ENCODE data around the gene HSPA1B. TPM values are rescaled to one million over a fixed set of nuclear protein-coding genes. Genes with fewer than 3 reads are reported as not detected.

HSPA1B gene
- total and polyA plus RNA-seq, 2 experiments from 2014 or later, result 111 to 172 TPM

DNA sequence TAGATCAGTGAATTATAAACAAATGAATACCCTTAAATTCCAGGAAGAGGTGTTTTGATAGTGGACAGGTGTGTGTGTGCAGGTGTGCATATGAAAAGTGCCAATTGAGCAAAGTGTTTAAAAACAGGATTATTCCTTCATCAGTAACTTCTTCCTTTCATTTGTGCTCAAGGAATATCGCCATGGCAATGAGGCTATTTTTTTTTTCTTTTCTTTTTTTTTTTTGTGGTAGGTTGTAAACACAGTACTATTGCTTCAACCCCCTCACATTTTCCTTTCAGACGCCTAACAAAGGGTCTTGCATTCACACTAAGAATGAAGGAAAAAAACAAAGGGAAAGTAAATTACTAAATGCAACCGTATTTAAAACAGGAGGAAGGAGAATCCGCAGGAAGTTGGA lies 2.0 kb upstream of the HSPA1B start:
- Histone ChIP-seq H3K4me3 (no peak overlapping the region), H3K79me2 (peaks cover 19% of the 10 kb centered on the region), H3K4me2 (peak overlapping the region; percentile 76), H3K9me3 (ENCODE audit: low read depth) (no peaks in the 10 kb centered on the region), H4K20me1 (ENCODE audit: insufficient read depth, poor library complexity, severe bottlenecking) (no peaks in the 10 kb centered on the region), H3K27ac (peak overlapping the region; percentile 91), H3K9me2 (replicated peaks; ENCODE audit: insufficient read depth) (no peaks in the 10 kb centered on the region), H2AFZ (no peak overlapping the region), H3K27me3 (no peaks in the 10 kb centered on the region), H3K4me1 (ENCODE audit: insufficient read depth) (peaks cover 31% of the 10 kb centered on the region), H3K36me3 (replicated peaks; ENCODE audit: insufficient read depth, low read depth) (no peaks in the 10 kb centered on the region)
- 62% methylated on average over 4 of the region's 4 CpGs for WGBS (ENCODE audit: low lambda C conversion rate, missing lambda C conversion rate)
- DNase-seq (ENCODE audit: low spot score), result no peak
- TF ChIP-seq EZH2phosphoT487 (IDR thresholded peaks at IDR 0.05; ENCODE audit: low read depth, severe bottlenecking, unreplicated experiment) (no peak), CTCF (IDR thresholded peaks at IDR 0.05; ENCODE audit: poor library complexity) (no peak), EZH2 (IDR thresholded peaks at IDR 0.05; ENCODE audit: borderline replicate concordance) (no peak)

DNA sequence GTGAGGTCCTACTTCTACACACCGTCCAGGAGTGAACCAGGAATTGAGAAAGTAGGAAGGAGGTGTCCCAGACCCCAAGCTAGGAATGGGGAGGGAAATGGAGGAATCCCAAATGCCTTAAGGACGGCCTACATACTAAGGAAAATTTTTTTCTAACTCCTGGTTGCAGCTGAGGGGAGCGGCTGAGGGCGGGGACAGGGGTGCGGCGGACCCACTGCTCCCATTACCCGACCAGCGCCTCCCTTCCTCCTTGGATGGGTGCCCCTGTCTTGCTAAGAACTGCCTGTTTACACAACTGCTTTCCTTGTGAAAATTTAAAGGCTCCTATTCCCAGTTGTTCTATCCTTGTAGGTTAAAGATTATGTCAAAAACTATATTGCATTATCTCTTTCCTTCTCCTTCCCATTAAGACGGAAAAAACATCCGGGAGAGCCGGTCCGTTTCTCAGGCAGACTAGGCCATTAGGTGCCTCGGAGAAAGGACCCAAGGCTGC lies 699 bp upstream of the HSPA1B start:
- peaks cover 29% of the 10 kb centered on the region for H3K4me1 ChIP-seq (ENCODE audit: insufficient read depth)
- DNase-seq (ENCODE audit: low spot score), result peak; percentile 86

GRCh38 chr6:31829633-31830283 lies 2.2 kb downstream of the HSPA1B start:
- no peaks in the 10 kb centered on the region for H3K36me3 ChIP-seq (replicated peaks; ENCODE audit: insufficient read depth, low read depth)
- H3K27me3 ChIP-seq, result no peaks in the 10 kb centered on the region
- H4K20me1 ChIP-seq (ENCODE audit: insufficient read depth, poor library complexity, severe bottlenecking), result no peaks in the 10 kb centered on the region
- peak overlapping the region; percentile 41 for H2AFZ ChIP-seq
- H3K4me2 ChIP-seq, result peak overlapping the region; percentile 85
- H3K27ac ChIP-seq, result peak overlapping the region; percentile 86
- H3K9me3 ChIP-seq (ENCODE audit: low read depth), result no peaks in the 10 kb centered on the region
- DNase-seq (ENCODE audit: low spot score), result peak; percentile 46
- H3K4me1 ChIP-seq (ENCODE audit: insufficient read depth), result peaks cover 31% of the 10 kb centered on the region
- H3K79me2 ChIP-seq, result peaks cover 37% of the 10 kb centered on the region
- H3K4me3 ChIP-seq, result peak overlapping the region; percentile 75
- 5% methylated on average over 15 of the region's 15 CpGs for WGBS (ENCODE audit: low lambda C conversion rate, missing lambda C conversion rate)
- no peaks in the 10 kb centered on the region for H3K9me2 ChIP-seq (replicated peaks; ENCODE audit: insufficient read depth)
- no peak for TF ChIP-seq EZH2 (IDR thresholded peaks at IDR 0.05; ENCODE audit: borderline replicate concordance)
- TF ChIP-seq CTCF (IDR thresholded peaks at IDR 0.05; ENCODE audit: poor library complexity), result peak; percentile 62
- TF ChIP-seq EZH2phosphoT487 (IDR thresholded peaks at IDR 0.05; ENCODE audit: low read depth, severe bottlenecking, unreplicated experiment), result no peak

More for the DNA sequence above, 699 bp upstream of the HSPA1B start:
- H3K9me3 ChIP-seq (ENCODE audit: low read depth), result no peaks in the 10 kb centered on the region
- peaks cover 26% of the 10 kb centered on the region for H3K79me2 ChIP-seq
- TF ChIP-seq CTCF (IDR thresholded peaks at IDR 0.05; ENCODE audit: poor library complexity), result no peak
- 4% methylated on average over 13 of the region's 13 CpGs for WGBS (ENCODE audit: low lambda C conversion rate, missing lambda C conversion rate)
- no peaks in the 10 kb centered on the region for H4K20me1 ChIP-seq (ENCODE audit: insufficient read depth, poor library complexity, severe bottlenecking)
- peak overlapping the region; percentile 18 for H3K4me3 ChIP-seq
- H3K36me3 ChIP-seq (replicated peaks; ENCODE audit: insufficient read depth, low read depth), result no peaks in the 10 kb centered on the region
- peak overlapping the region; percentile 38 for H2AFZ ChIP-seq
- H3K9me2 ChIP-seq (replicated peaks; ENCODE audit: insufficient read depth), result no peaks in the 10 kb centered on the region
- H3K4me2 ChIP-seq, result peak overlapping the region; percentile 76
- no peaks in the 10 kb centered on the region for H3K27me3 ChIP-seq
- H3K27ac ChIP-seq, result peak overlapping the region; percentile 91

Data from hepatocyte (in vitro differentiated cells).